ENCODE measurements around the gene MZF1. TPM values are rescaled to one million over a fixed set of nuclear protein-coding genes. Genes with fewer than 3 reads are reported as not detected.

Gene MZF1
- total and polyA plus RNA-seq, 9 of the 15 experiments (the other 6 are each of a cell fraction or from before 2014, with no cell fraction given) = 0.31 to 29.3 (median 11.5) TPM

GRCh38 chr19:58572818-58573657 is at the start of gene MZF1 (continued):
- TF ChIP-seq HOXB6 (CRISPR knock-in tag; IDR thresholded peaks at IDR 0.05; ENCODE audit: borderline replicate concordance) (no peak), MAZ (CRISPR knock-in tag; conservative IDR thresholded peaks at IDR 0.05 in 1 of 2, IDR thresholded peaks at IDR 0.05 in 1 of 2) (peak; percentile 75 to 90), DMBX1 (CRISPR knock-in tag; IDR thresholded peaks at IDR 0.05; ENCODE audit: borderline replicate concordance) (peak; percentile 57; the same call in 1 of the 2 replicates), E2F8 (IDR thresholded peaks at IDR 0.05; ENCODE audit: low read depth, partially characterized antibody) (peak; percentile 65), CGGBP1 (CRISPR knock-in tag; IDR thresholded peaks at IDR 0.05) (no peak), NCOA2 (IDR thresholded peaks at IDR 0.05; ENCODE audit: partially characterized antibody in 2 of 2) (no peak), ZNF316 (IDR thresholded peaks at IDR 0.05) (no peak), POLR2G (IDR thresholded peaks at IDR 0.05; ENCODE audit: low read depth, low read length) (peak; percentile 85), MLX (CRISPR knock-in tag; conservative IDR thresholded peaks at IDR 0.05) (0 out of 4 replicates have a peak, but pooled peaks of 1 of the 2 experiments have one; percentile 54), MBD2 (IDR thresholded peaks at IDR 0.05; ENCODE audit: borderline replicate concordance, low read depth) (peak; percentile 82), NFIX (CRISPR knock-in tag; IDR thresholded peaks at IDR 0.05; ENCODE audit: low read depth) (no peak), TRIM24 (IDR thresholded peaks at IDR 0.05) (peak; percentile 35 to 76; a peak in 3 of 4 replicates), ZNF696 (CRISPR knock-in tag; conservative IDR thresholded peaks at IDR 0.05) (no peak), ZNF436 (CRISPR knock-in tag; IDR thresholded peaks at IDR 0.05) (no peak), CTBP1 (IDR thresholded peaks at IDR 0.05; ENCODE audit: borderline replicate concordance) (peak; percentile 46), CREBBP (IDR thresholded peaks at IDR 0.05; ENCODE audit: low read depth, low read length) (no peak), NFRKB (IDR thresholded peaks at IDR 0.05; ENCODE audit: low read depth) (peak; percentile 92), CTCFL (IDR thresholded peaks at IDR 0.05; ENCODE audit: borderline replicate concordance, insufficient read depth, low read depth, low read length, poor library complexity, severe bottlenecking) (peak; percentile 42), JUN (IDR thresholded peaks at IDR 0.05; ENCODE audit: borderline replicate concordance, low read depth, low read length) (peak; percentile 65), JUN (CRISPR knock-in tag; IDR thresholded peaks at IDR 0.05; ENCODE audit: borderline replicate concordance) (peak; percentile 64; the same call in 1 of the 2 replicates), ZNF384 (IDR thresholded peaks at IDR 0.05; ENCODE audit: low read depth, low read length) (no peak), SMAD3 (CRISPR knock-in tag; conservative IDR thresholded peaks at IDR 0.05) (0 out of 2 replicates have a peak, but pooled peaks have one; percentile 8)

Measured in K562 (cell line).